KG1 (cell line): ENCODE data around the gene LENG1.

ENCODE experiments used
- DNase-seq: peaks from one replicate; lab custom pipeline; 2025; lab: John Stamatoyannopoulos, UW

The LENG1 gene

DNA sequence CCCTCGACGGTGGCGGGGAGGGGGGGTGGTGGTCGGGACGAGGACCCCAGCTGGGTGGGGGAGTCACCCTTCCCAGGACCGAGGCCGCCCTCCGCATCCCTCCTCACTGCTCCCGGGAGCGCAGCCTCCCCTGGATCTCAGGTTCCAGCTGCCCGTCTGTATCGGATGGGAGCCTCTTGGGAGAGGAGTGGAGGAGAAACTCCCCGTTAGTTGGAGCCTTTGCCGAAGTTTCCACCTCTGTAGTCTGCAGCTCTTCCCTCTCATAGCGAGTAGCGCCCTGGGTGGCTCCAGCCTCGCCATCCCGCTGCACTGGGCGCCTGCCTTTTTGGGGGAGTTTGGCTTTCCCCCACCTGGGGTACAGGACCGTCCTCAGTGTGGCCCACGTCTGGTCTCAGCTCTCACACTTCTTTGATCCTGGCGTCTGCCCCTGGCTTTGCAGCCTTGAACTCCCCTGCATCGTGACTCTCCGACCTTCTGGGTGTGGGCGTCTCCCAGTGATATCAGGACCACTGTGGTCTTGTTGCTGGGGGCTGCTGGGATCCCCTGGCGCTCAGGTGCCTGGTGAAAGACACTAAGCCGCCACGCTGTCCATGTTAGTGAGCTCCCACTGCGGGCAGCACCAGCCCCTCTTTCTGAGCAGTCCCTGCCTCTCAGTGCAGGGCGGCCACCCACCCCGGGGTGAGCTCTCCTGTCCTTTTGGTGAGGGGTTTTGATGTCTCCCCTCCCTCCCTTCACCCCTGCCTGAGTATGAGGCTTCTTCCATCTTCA, 20.8 kb downstream of the LENG1 start:
- DNase-seq: no peak

DNA sequence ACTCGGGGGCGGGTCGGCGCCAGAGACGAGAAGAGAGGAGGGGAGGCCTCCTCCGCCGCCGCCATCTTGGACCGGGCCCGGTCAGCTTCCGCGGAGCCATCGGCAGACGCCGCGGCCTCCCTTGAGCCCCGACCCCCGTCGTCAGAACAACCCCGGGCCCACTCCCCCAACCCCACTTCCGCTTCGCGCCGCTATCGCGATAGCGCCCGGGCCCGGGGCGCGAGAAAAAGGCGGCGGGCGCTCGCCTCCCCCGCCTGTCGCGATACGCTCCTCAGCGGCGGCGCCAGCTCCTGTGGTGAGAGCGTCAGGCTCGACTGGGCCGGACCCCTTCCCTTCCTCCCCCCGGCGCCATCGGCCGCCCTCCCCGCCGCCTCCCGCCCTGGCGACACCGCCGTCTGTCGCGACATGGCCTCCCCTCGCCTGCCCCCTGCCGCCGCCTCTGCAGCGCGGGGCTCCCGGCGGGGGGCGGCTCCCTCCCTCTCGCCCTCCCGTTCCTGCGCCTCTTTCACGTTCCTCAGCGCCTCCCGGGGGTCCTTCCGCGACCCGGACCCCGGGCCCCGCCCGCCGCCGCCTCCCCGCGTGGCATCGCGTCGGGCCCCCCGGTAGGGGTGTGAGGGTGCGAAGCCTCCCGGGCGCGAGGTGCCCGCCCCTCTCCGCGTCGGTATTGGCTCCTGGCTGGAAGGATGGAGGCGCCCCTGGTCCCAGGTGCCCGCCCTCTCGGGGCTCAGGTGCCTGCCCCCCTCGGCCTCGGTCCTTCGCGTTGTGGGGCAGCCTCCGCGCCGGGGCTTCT, 21.6 kb downstream of the LENG1 start, which contains the start of gene CNOT3:
Gene CNOT3, plus strand, starts transcription at position 64 of the 790 bp plus-strand sequence. CDS start 5,217 bp downstream, outside the sequence.
- DNase-seq: no peak

DNA sequence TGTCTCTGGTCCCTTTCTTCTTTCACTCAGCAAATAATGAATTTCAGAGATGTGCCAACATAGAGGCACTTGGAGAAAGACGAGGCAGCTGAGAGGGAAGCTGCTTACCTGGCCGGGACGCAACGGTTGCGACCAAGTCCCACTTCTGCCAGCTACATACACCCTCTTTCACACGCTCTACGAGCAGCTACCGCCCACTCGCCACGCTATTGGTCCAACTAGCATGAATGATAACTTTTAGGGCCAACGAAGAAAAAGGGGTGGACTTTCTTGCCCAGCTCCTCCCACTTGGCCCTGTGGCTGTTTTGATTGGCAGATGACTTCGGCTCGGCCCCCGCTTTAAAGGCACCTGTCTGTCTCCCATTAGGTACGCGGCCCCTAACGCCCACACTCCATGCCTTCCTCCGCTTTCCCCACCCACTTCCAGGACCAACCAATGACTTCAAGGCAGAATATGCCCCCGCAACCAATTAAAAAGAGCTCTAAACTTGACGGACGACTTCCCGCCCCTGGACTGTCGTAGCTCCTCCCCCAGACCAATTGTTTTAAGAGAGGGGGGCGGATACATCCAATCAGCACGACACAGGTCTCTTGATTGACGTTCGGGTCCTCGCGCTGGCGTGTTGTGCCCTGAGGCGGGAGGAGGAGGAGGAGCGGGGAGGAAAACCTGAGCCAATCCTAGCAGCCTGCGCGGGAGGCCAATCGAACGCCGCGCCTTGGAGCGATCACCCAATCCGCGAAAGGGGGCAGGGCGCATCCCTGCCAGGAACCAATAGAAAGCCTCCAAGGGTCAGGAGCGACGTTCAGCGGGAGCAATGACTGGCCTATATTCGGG, 22.4 kb downstream of the LENG1 start:
- DNase-seq: peak; percentile 100

DNA sequence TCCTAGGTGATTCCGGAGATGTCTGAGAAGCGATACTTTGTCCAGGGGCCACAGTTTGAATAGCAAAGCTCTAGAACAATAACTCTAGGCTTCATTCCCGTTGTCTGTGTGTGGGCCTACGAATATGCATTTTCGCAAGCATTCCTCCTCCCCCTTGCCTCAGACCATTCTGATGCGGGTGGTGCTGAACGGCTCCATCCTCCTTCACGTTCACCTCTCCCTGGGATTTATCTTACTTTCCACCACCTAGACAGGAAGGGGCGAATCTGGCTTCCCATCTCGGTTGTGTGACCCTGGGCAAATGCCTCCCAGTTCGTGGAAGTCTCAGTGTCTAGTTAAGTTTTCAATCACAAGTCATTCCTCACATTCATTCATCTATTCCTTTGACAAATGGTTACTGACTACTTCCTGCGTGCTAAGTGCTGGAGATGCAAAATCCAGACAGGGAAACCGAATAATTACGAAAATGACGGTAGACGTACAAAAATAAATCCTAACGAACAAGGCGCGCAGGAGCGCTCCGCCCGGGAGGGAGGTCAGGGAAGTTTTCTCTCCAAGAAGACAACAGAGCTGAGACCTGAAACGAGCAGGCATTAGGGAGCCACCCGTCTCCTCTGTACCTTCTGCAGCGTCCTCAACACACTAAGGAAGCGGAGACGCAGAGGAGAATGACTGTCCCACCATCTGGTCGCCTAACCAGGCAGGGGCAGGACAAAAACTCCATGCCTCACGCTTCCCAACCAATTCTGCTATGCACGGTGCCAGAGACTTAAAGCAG, 23.2 kb downstream of the LENG1 start:
- DNase-seq: peak; percentile 68

DNA sequence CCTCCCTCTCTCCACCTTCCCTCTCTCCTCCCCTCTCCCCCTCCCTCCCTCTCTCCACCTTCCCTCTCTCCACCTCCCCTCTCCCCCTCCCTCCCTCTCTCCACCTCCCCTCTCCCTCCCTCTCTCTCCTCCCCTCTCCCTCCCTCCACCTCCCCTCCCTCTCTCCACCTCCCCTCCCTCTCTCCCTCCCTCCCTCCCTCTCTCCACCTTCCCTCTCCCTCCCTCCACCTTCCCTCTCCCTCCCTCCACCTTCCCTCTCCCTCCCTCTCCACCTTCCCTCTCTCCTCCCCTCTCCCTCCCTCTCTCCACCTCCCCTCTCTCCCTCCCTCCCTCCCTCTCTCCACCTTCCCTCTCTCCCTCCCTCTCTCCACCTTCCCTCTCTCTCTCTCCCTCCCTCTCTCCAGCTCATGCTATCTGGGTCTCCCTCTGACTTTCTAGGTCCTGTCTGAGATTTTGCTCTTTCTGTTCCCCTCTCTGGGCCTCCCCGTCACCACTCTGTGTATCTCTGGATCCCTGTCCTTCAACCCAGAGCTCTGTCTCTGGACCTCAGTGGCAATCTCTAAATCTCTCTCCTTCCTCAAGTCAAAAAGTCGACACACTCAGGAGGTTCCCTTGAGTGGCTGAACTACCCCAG, 25.4 kb downstream of the LENG1 start:
- no peak for DNase-seq

DNA sequence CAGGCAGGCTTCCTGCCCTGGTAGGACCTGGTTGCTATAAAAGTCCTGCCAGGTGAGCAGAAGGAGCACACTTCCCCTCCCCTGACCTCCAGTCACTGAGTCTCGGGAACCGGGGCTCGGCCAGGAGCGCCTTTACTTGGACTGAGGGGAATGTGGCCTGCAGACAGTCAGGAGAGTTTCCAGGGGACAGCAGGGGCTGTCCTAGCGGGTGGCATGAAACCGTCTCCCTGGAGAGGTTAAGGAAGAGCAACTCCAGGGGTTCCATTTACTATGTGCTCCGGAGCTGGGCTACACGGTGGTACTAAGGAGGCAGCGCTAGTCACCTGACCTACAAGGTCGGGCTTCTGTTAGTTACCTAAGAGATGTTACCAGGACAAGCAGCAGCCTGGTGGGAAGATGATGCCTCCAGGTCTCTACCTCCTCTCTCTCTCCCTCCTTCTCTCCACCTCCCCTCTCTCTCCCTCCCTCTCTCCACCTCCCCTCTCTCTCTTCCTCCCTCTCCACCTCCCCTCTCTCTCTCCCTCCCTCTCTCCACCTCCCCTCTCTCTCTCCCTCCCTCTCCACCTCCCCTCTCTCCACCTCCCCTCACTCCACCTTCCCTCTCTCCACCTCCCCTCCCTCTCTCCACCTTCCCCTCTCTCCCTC, 26.1 kb downstream of the LENG1 start:
- DNase-seq: no peak

DNA sequence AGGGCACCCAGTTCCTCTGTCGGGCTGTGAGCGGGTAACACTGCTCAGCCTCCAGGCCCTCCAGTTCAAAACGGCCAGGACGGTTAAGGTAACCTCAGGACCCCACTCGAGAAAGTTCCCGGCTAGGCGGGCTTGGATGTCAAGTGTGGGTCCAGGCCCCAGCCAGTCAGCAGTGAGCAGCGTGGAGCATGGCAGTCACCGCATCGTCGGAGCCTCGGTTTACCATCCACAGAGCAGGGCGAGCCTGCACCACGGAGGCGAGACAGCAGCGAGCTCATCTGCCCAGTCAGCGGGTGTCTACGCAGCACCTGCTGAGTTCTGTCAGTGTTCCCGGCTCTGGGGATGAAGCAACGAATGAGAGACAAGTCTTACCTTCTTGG, 29.9 kb downstream of the LENG1 start:
- DNase-seq: no peak

DNA sequence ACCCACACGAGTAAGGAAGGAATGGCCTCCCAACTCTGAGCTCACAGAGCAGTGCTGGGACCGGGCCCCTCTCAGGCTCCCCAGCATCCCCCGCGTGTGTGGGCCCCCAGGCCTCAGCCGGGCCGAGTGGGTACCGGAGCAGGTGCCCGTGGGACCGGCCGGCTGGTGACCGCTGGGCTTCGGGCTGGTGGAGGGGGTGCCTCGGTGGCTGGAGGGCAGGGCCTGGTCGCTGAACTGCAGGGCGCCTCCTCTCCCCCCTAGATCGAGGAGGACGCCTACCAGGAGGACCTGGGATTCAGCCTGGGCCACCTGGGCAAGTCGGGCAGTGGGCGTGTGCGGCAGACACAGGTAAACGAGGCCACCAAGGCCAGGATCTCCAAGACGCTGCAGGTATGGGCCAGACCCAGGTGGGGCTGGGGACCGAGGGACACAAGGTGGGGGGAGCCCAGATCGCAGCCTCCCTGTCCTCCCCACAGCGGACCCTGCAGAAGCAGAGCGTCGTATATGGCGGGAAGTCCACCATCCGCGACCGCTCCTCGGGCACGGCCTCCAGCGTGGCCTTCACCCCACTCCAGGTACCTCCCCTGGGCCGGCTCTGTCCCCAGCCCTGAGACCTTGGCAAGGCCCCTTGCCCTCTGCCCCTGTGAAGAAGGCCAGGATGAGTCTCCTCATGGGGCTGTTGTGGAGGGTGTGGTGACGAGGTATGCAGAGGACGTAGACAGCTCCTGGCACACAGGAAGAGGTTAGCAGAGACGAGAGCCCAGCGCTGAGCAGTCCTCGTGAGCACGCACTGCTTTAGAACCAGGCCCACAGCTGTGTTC, 30.5 kb downstream of the LENG1 start:
- DNase-seq: no peak

DNA sequence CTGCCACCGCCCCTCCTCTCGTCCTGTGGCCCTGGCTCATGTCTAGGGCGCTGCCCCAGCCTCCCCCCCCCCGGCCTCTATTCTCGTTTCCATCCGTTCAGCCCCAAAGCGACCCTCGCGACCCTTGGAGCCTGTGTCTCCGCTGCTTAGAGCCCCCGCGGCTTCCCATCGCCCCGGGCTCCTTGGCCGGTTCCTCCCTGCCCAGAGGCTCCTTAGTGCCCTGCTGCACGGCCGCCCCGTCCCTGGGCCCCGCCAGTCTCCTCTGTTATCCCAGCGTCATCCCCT, 31.1 kb downstream of the LENG1 start:
- DNase-seq: no peak

DNA sequence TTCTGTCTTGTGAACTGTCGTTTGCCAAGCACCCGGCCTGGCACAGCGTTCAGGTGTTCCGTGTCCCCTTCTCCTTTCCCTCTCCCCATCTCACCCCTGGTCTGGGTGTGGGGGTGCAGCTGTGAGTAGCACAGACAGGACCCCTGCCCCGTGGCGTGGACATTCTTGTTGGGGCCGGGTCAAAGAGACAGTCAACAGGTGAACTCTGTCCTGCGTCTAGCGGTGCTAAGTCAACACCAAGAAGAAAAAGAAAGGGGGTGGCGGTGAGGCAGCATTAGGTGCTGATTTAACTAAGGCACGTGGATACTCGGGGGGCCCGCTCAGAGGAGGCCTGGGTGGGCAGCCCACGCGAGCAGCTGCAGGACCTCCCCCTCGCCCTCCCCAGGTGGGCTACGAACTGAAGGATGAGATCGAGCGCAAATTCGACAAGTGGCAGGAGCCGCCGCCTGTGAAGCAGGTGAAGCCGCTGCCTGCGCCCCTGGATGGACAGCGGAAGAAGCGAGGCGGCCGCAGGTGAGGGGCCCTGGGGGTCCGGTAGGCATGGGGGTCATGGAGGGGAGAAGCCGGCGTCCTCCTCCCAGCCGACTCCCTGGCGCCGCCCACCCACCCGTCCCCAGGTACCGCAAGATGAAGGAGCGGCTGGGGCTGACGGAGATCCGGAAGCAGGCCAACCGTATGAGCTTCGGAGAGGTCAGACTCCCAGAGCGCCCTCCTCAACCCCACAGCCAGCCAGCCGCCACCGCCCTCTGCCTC, 31.7 kb downstream of the LENG1 start:
- no peak for DNase-seq

DNA sequence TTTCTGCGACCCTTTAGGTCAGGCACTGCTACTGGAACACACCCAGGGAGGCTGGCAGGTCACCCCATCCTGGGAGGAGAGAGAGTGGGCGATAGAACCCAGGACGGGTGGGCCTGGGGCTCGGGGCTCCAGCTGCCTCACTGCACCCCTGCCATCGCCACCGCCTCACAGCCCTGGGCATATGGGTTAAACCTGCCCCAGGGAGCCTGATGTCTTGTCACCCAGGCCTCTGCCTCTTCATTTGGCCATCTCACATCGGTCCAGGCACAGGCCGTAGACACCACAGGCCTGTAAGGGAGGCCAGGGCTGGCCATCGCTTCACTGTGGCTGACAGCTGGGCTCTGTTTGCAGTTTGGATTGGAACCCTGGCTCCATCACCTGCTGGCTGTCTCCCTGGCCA, 33.8 kb downstream of the LENG1 start:
- no peak for DNase-seq

DNA sequence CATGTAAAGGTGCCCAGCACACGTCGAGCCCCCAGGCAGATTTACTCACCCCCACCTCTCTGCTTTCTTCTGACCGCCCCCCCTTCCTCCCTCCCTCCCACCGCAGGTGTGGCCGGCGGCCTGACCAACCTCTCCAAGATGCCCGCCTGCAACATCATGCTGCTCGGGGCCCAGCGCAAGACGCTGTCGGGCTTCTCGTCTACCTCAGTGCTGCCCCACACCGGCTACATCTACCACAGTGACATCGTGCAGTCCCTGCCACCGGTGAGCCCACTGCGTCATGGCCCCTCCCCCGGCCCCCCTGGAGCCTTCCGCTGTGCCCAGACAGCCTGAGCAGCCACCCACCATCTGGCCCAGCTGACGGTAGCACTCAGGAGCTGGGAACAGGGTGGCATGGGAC, 35.1 kb downstream of the LENG1 start:
- DNase-seq: no peak

DNA sequence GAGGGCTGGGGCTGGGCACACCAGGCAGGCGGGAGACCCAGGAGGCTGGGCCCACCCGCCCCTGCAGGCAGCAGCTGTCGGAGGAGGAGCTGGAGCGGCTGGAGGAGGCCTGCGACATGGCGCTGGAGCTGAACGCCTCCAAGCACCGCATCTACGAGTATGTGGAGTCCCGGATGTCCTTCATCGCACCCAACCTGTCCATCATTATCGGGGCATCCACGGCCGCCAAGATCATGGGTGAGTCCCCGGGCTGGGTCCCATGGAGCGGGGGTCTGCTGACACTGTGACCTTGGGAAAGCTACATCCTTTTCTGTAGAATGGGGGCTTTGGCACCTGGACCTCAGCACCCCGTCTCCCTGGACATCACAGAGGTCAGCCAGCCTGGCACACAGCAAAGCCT, 35.8 kb downstream of the LENG1 start:
- no peak for DNase-seq

DNA sequence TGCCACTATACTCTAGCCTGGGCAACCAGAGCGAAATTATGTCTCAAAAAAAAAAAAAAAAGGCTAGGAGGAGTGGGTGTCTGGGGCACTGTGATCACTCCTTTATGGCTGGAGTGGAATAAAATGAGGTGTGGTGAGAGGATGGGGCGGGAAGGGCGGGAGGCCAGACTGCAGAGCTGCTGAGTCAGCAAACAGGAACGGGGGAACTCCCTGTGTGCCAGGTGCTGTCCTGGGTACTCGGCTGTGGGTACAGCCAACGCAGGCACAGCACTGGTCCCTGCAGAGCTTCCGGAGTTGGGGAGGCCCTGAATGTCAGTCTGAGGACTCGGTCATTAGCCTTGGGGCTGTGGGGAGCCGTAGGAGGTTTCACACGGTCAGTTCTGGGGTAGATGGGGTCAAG, 38.3 kb downstream of the LENG1 start:
- DNase-seq: no peak

DNA sequence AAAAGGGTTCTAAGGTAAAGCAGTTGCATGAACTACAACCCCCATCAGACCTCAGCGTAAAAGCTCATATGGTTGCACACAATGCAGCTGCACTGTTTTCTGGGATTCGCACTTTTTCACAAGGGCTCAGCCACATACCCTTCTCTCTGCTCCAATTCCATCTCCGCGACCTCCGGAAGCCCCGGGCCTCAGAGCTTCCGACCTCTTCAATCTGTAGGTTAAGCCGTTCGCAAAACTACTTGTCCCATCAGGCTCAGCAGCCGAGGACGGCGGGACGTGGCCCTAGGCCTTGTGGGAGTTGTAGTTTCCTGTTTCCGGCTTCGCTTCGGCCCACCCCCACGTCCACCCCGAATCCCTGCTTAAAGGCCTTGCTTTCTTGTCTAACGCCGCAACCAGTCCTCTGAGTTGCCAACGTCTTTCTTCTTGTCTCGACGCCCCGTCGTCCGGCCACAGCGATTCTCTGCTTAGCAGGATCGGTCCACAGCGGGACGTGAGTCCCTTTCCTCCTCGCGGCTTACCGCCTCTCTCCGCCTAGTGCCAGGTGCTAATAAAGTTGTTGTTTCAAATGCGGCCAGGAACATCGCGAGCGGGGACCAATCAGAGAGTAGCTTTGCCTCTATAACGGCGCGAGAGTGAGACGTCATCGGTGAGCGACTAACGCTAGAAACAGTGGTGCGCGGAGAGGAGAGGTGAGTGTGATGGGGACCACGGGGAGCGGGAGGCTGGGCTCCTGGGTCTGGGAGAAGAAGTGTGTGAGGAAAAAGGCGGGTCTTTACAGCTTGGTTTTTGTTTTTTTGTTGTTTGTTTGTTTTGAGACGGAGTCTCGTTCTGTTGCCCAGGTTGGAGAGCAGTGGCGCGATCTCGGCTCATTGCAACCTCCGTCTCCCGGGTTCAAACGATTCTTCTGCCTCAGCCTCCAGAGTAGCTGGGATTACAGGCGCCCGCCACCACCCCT, 44.1 kb downstream of the LENG1 start, which contains the start of the genes PRPF31 and TFPT:
Gene PRPF31, plus strand, starts transcription at position 646 of the 955 bp plus-strand sequence. CDS start 2,525 bp downstream, outside the sequence.
Gene TFPT, minus strand, starts transcription at position 549 of the 955 bp plus-strand sequence. Its CDS starts 388 bp downstream, at position 161.
- peak; percentile 98 for DNase-seq

DNA sequence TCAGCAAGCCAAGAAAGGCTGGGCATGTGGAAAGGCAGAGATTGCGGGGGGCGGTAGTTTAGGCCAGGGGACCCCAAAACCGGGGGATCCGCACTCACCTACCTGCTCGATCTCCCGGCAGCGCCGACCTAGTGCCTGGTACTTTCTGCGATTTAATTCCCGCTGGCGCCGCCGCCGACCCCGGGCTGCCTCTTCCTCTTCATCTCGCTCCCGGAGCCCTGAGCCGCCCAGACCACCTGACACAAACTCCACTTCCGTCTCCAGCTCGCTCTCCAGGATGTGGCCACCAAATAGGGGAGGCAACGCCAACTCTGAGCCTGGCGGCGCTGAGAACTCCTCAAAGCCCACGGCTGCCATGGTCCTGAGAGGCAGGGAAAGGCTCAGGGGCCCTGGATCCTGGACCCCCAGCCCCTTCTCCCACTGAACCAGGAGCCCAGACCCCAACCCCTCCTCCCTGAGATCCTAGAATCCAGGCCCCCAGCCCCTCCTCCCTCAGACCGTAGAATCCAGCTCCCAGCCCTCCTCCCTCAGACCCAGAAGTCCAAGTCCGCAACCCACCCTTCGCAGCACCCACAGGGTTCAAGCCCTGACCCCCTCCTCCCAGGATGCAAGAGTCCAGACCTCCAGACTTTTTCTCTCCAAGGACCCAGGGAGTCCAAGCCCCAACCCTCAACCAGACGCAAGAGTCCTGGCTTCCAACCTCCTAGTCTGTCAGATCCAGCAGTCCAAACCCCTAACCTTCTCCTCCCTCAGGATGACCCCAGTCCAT, 45.0 kb downstream of the LENG1 start:
- no peak for DNase-seq

DNA sequence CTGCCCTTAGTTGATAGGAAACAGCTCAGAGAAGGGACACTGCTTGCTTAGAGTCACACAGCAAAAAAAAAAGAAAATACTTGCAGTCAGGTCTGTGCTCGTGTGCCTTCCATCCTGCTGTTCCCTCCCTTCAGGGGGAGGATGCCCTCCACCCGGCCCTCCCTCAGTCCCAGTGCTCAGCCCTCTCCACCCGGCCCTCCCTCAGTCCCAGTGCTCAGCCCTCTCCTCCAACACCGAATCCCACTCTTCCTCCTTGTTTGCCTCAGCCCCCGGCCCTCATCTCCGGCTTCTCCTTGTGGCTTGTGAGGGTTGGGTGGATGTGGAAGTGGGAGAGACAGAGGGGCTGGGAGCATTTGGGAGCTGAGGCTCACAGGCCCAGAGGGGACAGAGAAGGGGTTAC, 49.9 kb downstream of the LENG1 start:
- no peak for DNase-seq
